ENCODE data around the gene ZNF30.

DNA sequence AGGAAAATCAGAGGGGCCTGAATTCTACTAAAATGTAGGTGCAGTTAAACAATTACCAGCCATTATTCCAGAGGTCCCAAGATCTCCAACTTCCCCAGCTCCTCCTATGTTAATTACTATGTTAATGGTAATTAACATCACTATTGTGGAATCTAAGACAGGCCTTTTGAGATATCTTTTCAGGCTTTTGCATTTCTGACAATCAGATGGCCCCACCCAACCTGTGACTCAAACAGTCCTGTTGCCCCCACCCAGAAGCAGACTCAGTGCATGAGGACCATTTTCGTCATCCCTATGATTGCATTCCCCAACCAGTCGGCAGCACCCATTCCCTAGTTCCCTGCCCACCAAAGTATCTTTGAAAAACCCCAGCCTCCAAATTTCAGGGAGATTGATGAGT, 8.5 kb upstream of the ZNF30 start:
- TF ChIP-seq, protein P1, sequence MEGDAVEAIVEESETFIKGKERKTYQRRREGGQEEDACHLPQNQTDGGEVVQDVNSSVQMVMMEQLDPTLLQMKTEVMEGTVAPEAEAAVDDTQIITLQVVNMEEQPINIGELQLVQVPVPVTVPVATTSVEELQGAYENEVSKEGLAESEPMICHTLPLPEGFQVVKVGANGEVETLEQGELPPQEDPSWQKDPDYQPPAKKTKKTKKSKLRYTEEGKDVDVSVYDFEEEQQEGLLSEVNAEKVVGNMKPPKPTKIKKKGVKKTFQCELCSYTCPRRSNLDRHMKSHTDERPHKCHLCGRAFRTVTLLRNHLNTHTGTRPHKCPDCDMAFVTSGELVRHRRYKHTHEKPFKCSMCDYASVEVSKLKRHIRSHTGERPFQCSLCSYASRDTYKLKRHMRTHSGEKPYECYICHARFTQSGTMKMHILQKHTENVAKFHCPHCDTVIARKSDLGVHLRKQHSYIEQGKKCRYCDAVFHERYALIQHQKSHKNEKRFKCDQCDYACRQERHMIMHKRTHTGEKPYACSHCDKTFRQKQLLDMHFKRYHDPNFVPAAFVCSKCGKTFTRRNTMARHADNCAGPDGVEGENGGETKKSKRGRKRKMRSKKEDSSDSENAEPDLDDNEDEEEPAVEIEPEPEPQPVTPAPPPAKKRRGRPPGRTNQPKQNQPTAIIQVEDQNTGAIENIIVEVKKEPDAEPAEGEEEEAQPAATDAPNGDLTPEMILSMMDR (IDR thresholded peaks at IDR 0.05), result no peak
- TF ChIP-seq POLR2A (IDR thresholded peaks at IDR 0.05), result no peak

All from stomach (tissue), 4 donors.